ENCODE data around the gene MED25. TPM values are rescaled to one million over a fixed set of nuclear protein-coding genes. Genes with fewer than 3 reads are reported as not detected.

MED25 gene
- total RNA-seq, 1 donor from 2014 or later, result 72.2 TPM

- Histone ChIP-seq H3K79me2 (ENCODE audit: insufficient read depth, low read length) (peaks cover 39% of the 10 kb centered on the region), H3K27ac (ENCODE audit: low read depth, low read length) (no peak overlapping the region), H2AFZ (ENCODE audit: low read depth, low read length) (no peak overlapping the region), H3K4me2 (ENCODE audit: low read length) (peak overlapping the region; percentile 93), H3K9me3 (ENCODE audit: insufficient read depth, low read depth, low read length) (no peaks in the 10 kb centered on the region), H3K4me3 (ENCODE audit: insufficient read depth, low read depth, low read length) (peak overlapping the region; percentile 75), H3K36me3 (ENCODE audit: insufficient read depth, low read length) (no peaks in the 10 kb centered on the region), H4K20me1 (ENCODE audit: insufficient read depth, low read length) (peaks cover 45% of the 10 kb centered on the region), H3K9ac (ENCODE audit: low read length) (peak overlapping the region; percentile 99), H3K4me1 (ENCODE audit: insufficient read depth, low read length) (peaks cover 28% of the 10 kb centered on the region), H3K27me3 (ENCODE audit: insufficient read depth, low read length) (no peaks in the 10 kb centered on the region)
- TF ChIP-seq CTCF (IDR thresholded peaks at IDR 0.05; ENCODE audit: insufficient read depth, low read depth, low read length) (no peak), EZH2 (IDR thresholded peaks at IDR 0.05; ENCODE audit: insufficient read depth, low read length) (no peak)
- Mint-ChIP-seq H3K27ac (ENCODE audit: unreplicated experiment) (peak overlapping the region; percentile 29), H3K27me3 (ENCODE audit: low read depth, unreplicated experiment) (no peaks in the 10 kb centered on the region), H3K4me1 (ENCODE audit: low read depth, unreplicated experiment) (peaks cover 24% of the 10 kb centered on the region), H3K9me3 (ENCODE audit: unreplicated experiment) (peaks cover 13% of the 10 kb centered on the region), H3K4me3 (ENCODE audit: unreplicated experiment) (peak overlapping the region; percentile 83), H3K36me3 (ENCODE audit: low read depth, unreplicated experiment) (peaks cover 17% of the 10 kb centered on the region)
- DNase-seq (ENCODE audit: low read depth), result no peak
- no peak for FAIRE-seq
Measured at GRCh38 chr19:49849433-49850220, 31.5 kb downstream of the MED25 start.

- H3K79me2 ChIP-seq (ENCODE audit: insufficient read depth, low read length), result peaks cover 44% of the 10 kb centered on the region
- DNase-seq (ENCODE audit: low read depth) (no peak), FAIRE-seq (no peak)
- peaks cover 28% of the 10 kb centered on the region for H3K4me1 ChIP-seq (ENCODE audit: insufficient read depth, low read length)
- H3K36me3 ChIP-seq (ENCODE audit: insufficient read depth, low read length), result no peaks in the 10 kb centered on the region
- peak overlapping the region; percentile 83 for H3K4me3 Mint-ChIP-seq (ENCODE audit: unreplicated experiment)
- no peaks in the 10 kb centered on the region for H3K27me3 Mint-ChIP-seq (ENCODE audit: low read depth, unreplicated experiment)
- peaks cover 24% of the 10 kb centered on the region for H3K4me1 Mint-ChIP-seq (ENCODE audit: low read depth, unreplicated experiment)
- H3K9me3 Mint-ChIP-seq (ENCODE audit: unreplicated experiment), result peaks cover 13% of the 10 kb centered on the region
- H3K27me3 ChIP-seq (ENCODE audit: insufficient read depth, low read length), result no peaks in the 10 kb centered on the region
- peak overlapping the region; percentile 93 for H3K4me2 ChIP-seq (ENCODE audit: low read length)
- H3K36me3 Mint-ChIP-seq (ENCODE audit: low read depth, unreplicated experiment), result peaks cover 17% of the 10 kb centered on the region
- H3K4me3 ChIP-seq (ENCODE audit: insufficient read depth, low read depth, low read length), result peak overlapping the region; percentile 75
- no peaks in the 10 kb centered on the region for H3K9me3 ChIP-seq (ENCODE audit: insufficient read depth, low read depth, low read length)
- peak overlapping the region; percentile 34 for H3K27ac Mint-ChIP-seq (ENCODE audit: unreplicated experiment)
- H4K20me1 ChIP-seq (ENCODE audit: insufficient read depth, low read length), result peaks cover 49% of the 10 kb centered on the region
- peak overlapping the region; percentile 99 for H3K9ac ChIP-seq (ENCODE audit: low read length)
- TF ChIP-seq EZH2 (IDR thresholded peaks at IDR 0.05; ENCODE audit: insufficient read depth, low read length), result no peak
- no peak for TF ChIP-seq CTCF (IDR thresholded peaks at IDR 0.05; ENCODE audit: insufficient read depth, low read depth, low read length)
- H2AFZ ChIP-seq (ENCODE audit: low read depth, low read length), result no peak overlapping the region
- H3K27ac ChIP-seq (ENCODE audit: low read depth, low read length), result peak overlapping the region; percentile 97
Measured at GRCh38 chr19:49850221-49850486, 32.1 kb downstream of the MED25 start.
